ENCODE measurements around the gene COP1. TPM values are rescaled to one million over a fixed set of nuclear protein-coding genes. Genes with fewer than 3 reads are reported as not detected.
A peak's percentile ranks its signal among the peaks of the same experiment; 100 is the strongest.

Gene COP1
- total and polyA plus RNA-seq, 2 of the 13 experiments (the other 11 are each of a cell fraction or from before 2014, with no cell fraction given) = 20.5 to 51.3 TPM

- CTCF ChIA-PET (ENCODE audit: low intra/inter-chr PET ratio, low total read pairs) = no interaction called here
- FAIRE-seq (no peak), DNase-seq (ENCODE audit: low spot score) (no peak), ATAC-seq (no peak)
- Histone ChIP-seq H3K4me2 (ENCODE audit: low read depth, low read length) (no peak overlapping the region), H2AFZ (ENCODE audit: low read length) (no peak overlapping the region), H3K79me2 (ENCODE audit: insufficient read depth, low read length) (no peaks in the 10 kb centered on the region), H3K27ac (ENCODE audit: extremely low read length, insufficient read depth, low read length) (no peak overlapping the region), H3K9ac (ENCODE audit: insufficient read depth, low read depth, low read length) (no peak overlapping the region), H3K9me3 (ENCODE audit: low read length) (peaks cover 18% of the 10 kb centered on the region), H3K4me1 (ENCODE audit: insufficient read depth, low read length) (peaks cover 10% of the 10 kb centered on the region), H3K4me3 (replicated peaks in 1 of 3; ENCODE audit: insufficient read depth in 1 of 3, low read depth in 2 of 3, low read length in 3 of 3) (no peak overlapping the region), H3K36me3 (replicated peaks in 1 of 2; ENCODE audit: control insufficient read depth in 1 of 2, insufficient read depth in 2 of 2, low read length in 2 of 2) (peaks cover 7 to 28% of the 10 kb centered on the region in 2 experiments; a peak in 4 of 5 replicates), H3K27me3 (ENCODE audit: control insufficient read depth in 1 of 2, insufficient read depth in 2 of 2, low read length in 2 of 2) (no peaks in the 10 kb centered on the region), H4K20me1 (ENCODE audit: insufficient read depth, low read length) (no peaks in the 10 kb centered on the region)
- intact Hi-C loops (cut with micrococcal nuclease; ENCODE audit: unreplicated experiment) = no loop called here
- in situ Hi-C loops (cut with HindIII; ENCODE audit: extremely low pct_ligation_motif_present, low pct_unique_long_range_greater_than_20kb) = no loop called here
- BruUV-seq (replicated peaks) = no TSS peak
- peak; percentile 97 for TF ChIP-seq ZNF317 (CRISPR knock-in tag; IDR thresholded peaks at IDR 0.05)
- TF ChIP-seq ZNF598 (CRISPR knock-in tag; IDR thresholded peaks at IDR 0.05; ENCODE audit: borderline replicate concordance) = no peak
- POLR2A ChIA-PET = no interaction called here
These were observed 226.0 kb downstream of the COP1 start for GRCh38 chr1:175981128-175981527.

GRCh38 chr1:175978926-175979325 lies 228.2 kb downstream of the COP1 start:
- FAIRE-seq (no peak), DNase-seq (ENCODE audit: low spot score) (no peak), ATAC-seq (no peak)
- 100% methylated on average over 1 of the region's 1 CpG for WGBS (ENCODE audit: low lambda C conversion rate)
- no TSS peak for BruUV-seq (replicated peaks)
- Histone ChIP-seq H3K9ac (ENCODE audit: insufficient read depth, low read depth, low read length) (no peak overlapping the region), H3K27me3 (ENCODE audit: control insufficient read depth in 1 of 2, insufficient read depth in 2 of 2, low read length in 2 of 2) (no peaks in the 10 kb centered on the region), H3K4me2 (ENCODE audit: low read depth, low read length) (no peak overlapping the region), H3K27ac (ENCODE audit: extremely low read length, insufficient read depth, low read length) (no peak overlapping the region), H4K20me1 (ENCODE audit: insufficient read depth, low read length) (no peaks in the 10 kb centered on the region), H3K79me2 (ENCODE audit: insufficient read depth, low read length) (no peaks in the 10 kb centered on the region), H3K4me3 (replicated peaks in 1 of 3; ENCODE audit: insufficient read depth in 1 of 3, low read depth in 2 of 3, low read length in 3 of 3) (no peak overlapping the region), H2AFZ (ENCODE audit: low read length) (no peak overlapping the region), H3K4me1 (ENCODE audit: insufficient read depth, low read length) (no peaks in the 10 kb centered on the region), H3K9me3 (ENCODE audit: low read length) (peaks cover 10% of the 10 kb centered on the region), H3K36me3 (replicated peaks in 1 of 2; ENCODE audit: control insufficient read depth in 1 of 2, insufficient read depth in 2 of 2, low read length in 2 of 2) (peaks cover 1 to 18% of the 10 kb centered on the region in 2 experiments; a peak in 4 of 5 replicates)
- POLR2A ChIA-PET = no interaction called here
- intact Hi-C loops (cut with micrococcal nuclease; ENCODE audit: unreplicated experiment) = no loop called here
- CTCF ChIA-PET (ENCODE audit: low intra/inter-chr PET ratio, low total read pairs) = no interaction called here
- in situ Hi-C loops (cut with HindIII; ENCODE audit: extremely low pct_ligation_motif_present, low pct_unique_long_range_greater_than_20kb) = no loop called here
- TF ChIP-seq ZBTB10 (CRISPR knock-in tag; IDR thresholded peaks at IDR 0.05; ENCODE audit: borderline replicate concordance) (no peak), ZNF605 (CRISPR knock-in tag; IDR thresholded peaks at IDR 0.05) (no peak), FIP1L1 (IDR thresholded peaks at IDR 0.05; ENCODE audit: borderline replicate concordance, insufficient read depth, low read depth, low read length) (no peak), ZNF607 (CRISPR knock-in tag; IDR thresholded peaks at IDR 0.05; ENCODE audit: borderline replicate concordance) (no peak), ZFP36L1 (CRISPR knock-in tag; IDR thresholded peaks at IDR 0.05) (no peak), ZBTB44 (CRISPR knock-in tag; IDR thresholded peaks at IDR 0.05) (no peak), ZNF225 (CRISPR knock-in tag; IDR thresholded peaks at IDR 0.05) (no peak), GFI1 (CRISPR knock-in tag; IDR thresholded peaks at IDR 0.05; ENCODE audit: borderline replicate concordance) (no peak), ZSCAN30 (CRISPR knock-in tag; IDR thresholded peaks at IDR 0.05) (no peak)
- TF ChIP-seq, protein P1, sequence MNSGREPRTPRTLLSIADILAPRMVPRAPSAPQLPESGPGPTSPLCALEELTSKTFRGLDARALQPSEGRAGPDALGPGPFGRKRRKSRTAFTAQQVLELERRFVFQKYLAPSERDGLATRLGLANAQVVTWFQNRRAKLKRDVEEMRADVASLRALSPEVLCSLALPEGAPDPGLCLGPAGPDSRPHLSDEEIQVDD (CRISPR knock-in tag; IDR thresholded peaks at IDR 0.05; ENCODE audit: borderline replicate concordance) = no peak
- TF ChIP-seq, protein P2, sequence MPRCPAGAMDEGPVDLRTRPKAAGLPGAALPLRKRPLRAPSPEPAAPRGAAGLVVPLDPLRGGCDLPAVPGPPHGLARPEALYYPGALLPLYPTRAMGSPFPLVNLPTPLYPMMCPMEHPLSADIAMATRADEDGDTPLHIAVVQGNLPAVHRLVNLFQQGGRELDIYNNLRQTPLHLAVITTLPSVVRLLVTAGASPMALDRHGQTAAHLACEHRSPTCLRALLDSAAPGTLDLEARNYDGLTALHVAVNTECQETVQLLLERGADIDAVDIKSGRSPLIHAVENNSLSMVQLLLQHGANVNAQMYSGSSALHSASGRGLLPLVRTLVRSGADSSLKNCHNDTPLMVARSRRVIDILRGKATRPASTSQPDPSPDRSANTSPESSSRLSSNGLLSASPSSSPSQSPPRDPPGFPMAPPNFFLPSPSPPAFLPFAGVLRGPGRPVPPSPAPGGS (CRISPR knock-in tag; IDR thresholded peaks at IDR 0.05) = no peak

Data from HepG2 (cell line).